Endodermal cell (in vitro differentiated cells): Measurements from ENCODE around the gene SNTN. TPM values are rescaled to one million over a fixed set of nuclear protein-coding genes. Genes with fewer than 3 reads are reported as not detected.

ENCODE experiments used
- DNase-seq: peaks from one replicate; pipeline ENCODE4 v3.0.0-alpha.2; 2017
- H3K27ac ChIP-seq: 2 replicates; pipeline ENCODE4 v1.5.1; 2013; ENCODE audit warnings: mild to moderate bottlenecking, low read depth, low read length, moderate library complexity
- H3K27me3 ChIP-seq: 2 replicates; pipeline ENCODE4 v1.6.1; 2013; ENCODE audit warnings: mild to moderate bottlenecking, low read length, moderate library complexity; ENCODE audit not compliant: insufficient read depth, control insufficient read depth, poor library complexity, severe bottlenecking
- H3K36me3 ChIP-seq: 2 replicates; pipeline ENCODE4 v1.7.0; 2013; ENCODE audit warnings: mild to moderate bottlenecking, low read length, moderate library complexity; ENCODE audit not compliant: control insufficient read depth, insufficient read depth
- H3K4me1 ChIP-seq: one replicate; pipeline ENCODE4 v1.7.0; 2013; ENCODE audit warnings: low read length; ENCODE audit not compliant: control insufficient read depth, insufficient read depth
- H3K4me3 ChIP-seq: 2 replicates; pipeline ENCODE4 v1.5.1; 2013; ENCODE audit warnings: mild to moderate bottlenecking, low read length, moderate library complexity
- H3K9ac ChIP-seq: 2 replicates; pipeline ENCODE4 v1.6.1; 2013; ENCODE audit warnings: mild to moderate bottlenecking, low read length, moderate library complexity; ENCODE audit not compliant: poor library complexity, severe bottlenecking; ENCODE audit errors: extremely low read depth
- H3K9me3 ChIP-seq: 2 replicates; pipeline ENCODE4 v1.6.1; 2013; ENCODE audit warnings: mild to moderate bottlenecking, low read length, moderate library complexity; ENCODE audit not compliant: control insufficient read depth
- H3K27ac Mint-ChIP-seq: 2 replicates; pipeline ENCODE4 v1.8.0; 2020; ENCODE audit warnings: mixed read lengths
- H3K27me3 Mint-ChIP-seq: 2 replicates; pipeline ENCODE4 v1.8.0; 2021; ENCODE audit warnings: mild to moderate bottlenecking, mixed read lengths; ENCODE audit not compliant: insufficient read depth
- H3K36me3 Mint-ChIP-seq: 2 replicates; pipeline ENCODE4 v1.8.0; 2020; ENCODE audit warnings: low read depth, mixed read lengths
- H3K4me1 Mint-ChIP-seq: 2 replicates; pipeline ENCODE4 v1.8.0; 2020; ENCODE audit warnings: mixed read lengths
- H3K4me3 Mint-ChIP-seq: 2 replicates; pipeline ENCODE4 v1.8.0; 2020; ENCODE audit warnings: mild to moderate bottlenecking, moderate library complexity, mixed read lengths
- H3K9me3 Mint-ChIP-seq: 2 replicates; pipeline ENCODE4 v1.8.0; 2020; ENCODE audit warnings: mild to moderate bottlenecking, mixed read lengths
- CTCF ChIP-seq: fragments of 200-600 bp; sonication (generic); conservative IDR thresholded peaks from 2 replicates; pipeline ENCODE4 v1.5.0; 2021; ENCODE audit warnings: antibody characterized with exemption, mild to moderate bottlenecking
- WGBS, 2 experiments: methylation state at CpG; one replicate each; pipeline versions ENCODE4 v1.1.5 to v1.1.7; 2013; ENCODE audit warnings: missing lambda C conversion rate in 2 of 2, mixed read lengths in 1 of 2; ENCODE audit not compliant: insufficient coverage in 1 of 2, insufficient read length in 1 of 2; 5-methylcytosine and 5-hydroxymethylcytosine counted together
- long read RNA-seq, 4 experiments: library from polyadenylated mRNA in 2 of 4; library from RNA in 1 of 4; library from capped mRNA in 1 of 4; stranded (forward) in 3 of 4; unstranded in 1 of 4; transcript quantifications; one replicate each; pipeline ENCODE4 v2.0.0, GENCODE V29; 2020 to 2021; ENCODE audit warnings: inconsistent platforms in 1 of 4
- polyA plus RNA-seq, 2 experiments: library from polyadenylated mRNA; stranded (reverse); fragments of 50-300 nt; gene quantifications; one replicate each; pipeline ENCODE4 v1.2.3, GENCODE V29; 2013
- total RNA-seq, 2 donors: library from RNA; stranded (reverse); fragmentation: NEBNext Ultra II Directional in 1 of 2; extraction: Animal tissue kit (Norgen Biotek cat#: 25700) in 1 of 2; gene quantifications; 2 replicates in 1 of 2; 3 replicates in 1 of 2; pipeline ENCODE4 v1.2.1, GENCODE V29; 2021

Gene SNTN
- under 1 TPM in 1 of 2 donors, not detected in 1; 0.40 TPM for total RNA-seq
- 0.21 TPM for polyA plus RNA-seq (2013, experiment 1 of 2)
- polyA plus RNA-seq (2013, experiment 2 of 2) = not detected
- long read RNA-seq, experiment 1 = 0 reads
- long read RNA-seq, experiment 2, partial matches to known transcripts = 0 of 1 reads
- long read RNA-seq, experiment 2, other reads (novel, unspliced or antisense) = 1 of 1 reads
- long read RNA-seq, experiment 3 = 0 reads
- long read RNA-seq, experiment 4 = 0 reads

- Histone ChIP-seq H3K27ac (no peak within 1 kb of the TSS), H3K4me1 (no peaks in the 10 kb centered on the region), H3K4me3 (no peak within 1 kb of the TSS), H3K9me3 (no peaks in the 10 kb centered on the region), H3K36me3 (no peaks in the 10 kb centered on the region), H3K9ac (no peak within 1 kb of the TSS), H3K27me3 (peaks cover 18% of the 10 kb centered on the region)
- Mint-ChIP-seq H3K4me3 (no peak within 1 kb of the TSS), H3K9me3 (peaks cover 14% of the 10 kb centered on the region), H3K4me1 (peaks cover 16% of the 10 kb centered on the region), H3K36me3 (peaks cover 4% of the 10 kb centered on the region), H3K27ac (no peak within 1 kb of the TSS), H3K27me3 (peaks cover 36% of the 10 kb centered on the region)
- peak; percentile 80 for DNase-seq
- 71 to 77% methylated on average over 1 to 5 of the region's 5 CpGs for WGBS, 2 experiments
- no peak for TF ChIP-seq CTCF
These were observed at the start of gene SNTN for GRCh38 chr3:63652066-63652725. SNTN (plus strand) TSS chr3:63652675; CDS start chr3:63652688, 13 bp downstream.

GRCh38 chr3:63607716-63608115 lies 44.8 kb upstream of the SNTN start:
- Mint-ChIP-seq H3K27me3 (peaks cover 24% of the 10 kb centered on the region), H3K4me1 (no peaks in the 10 kb centered on the region), H3K27ac (no peak overlapping the region), H3K9me3 (no peaks in the 10 kb centered on the region), H3K4me3 (no peak overlapping the region), H3K36me3 (no peaks in the 10 kb centered on the region)
- H3K4me3 ChIP-seq = no peak overlapping the region
- H3K4me1 ChIP-seq = no peaks in the 10 kb centered on the region
- no peak overlapping the region for H3K9ac ChIP-seq
- no peaks in the 10 kb centered on the region for H3K9me3 ChIP-seq
- no peaks in the 10 kb centered on the region for H3K36me3 ChIP-seq
- DNase-seq = no peak
- no peak for TF ChIP-seq CTCF
- WGBS, 2 experiments = 94 to 100% methylated on average over 1 to 2 of the region's 3 CpGs
- H3K27ac ChIP-seq = no peak overlapping the region
- H3K27me3 ChIP-seq = peaks cover 11% of the 10 kb centered on the region

- TF ChIP-seq CTCF = no peak
- Mint-ChIP-seq H3K27me3 (peaks cover 12% of the 10 kb centered on the region), H3K27ac (no peak overlapping the region), H3K36me3 (no peaks in the 10 kb centered on the region), H3K4me1 (peaks cover 2% of the 10 kb centered on the region), H3K9me3 (no peaks in the 10 kb centered on the region), H3K4me3 (no peak overlapping the region)
- Histone ChIP-seq H3K27ac (no peak overlapping the region), H3K36me3 (no peaks in the 10 kb centered on the region), H3K4me1 (no peaks in the 10 kb centered on the region), H3K4me3 (no peak overlapping the region), H3K9ac (no peak overlapping the region), H3K9me3 (no peaks in the 10 kb centered on the region), H3K27me3 (peaks cover 11% of the 10 kb centered on the region)
- DNase-seq = no peak
- WGBS, 2 experiments = 93 to 94% methylated on average over 7 of the region's 7 CpGs
These were observed 43.1 kb upstream of the SNTN start for GRCh38 chr3:63609408-63609807.
